ENCODE measurements around the gene PRPF38A.

DNA sequence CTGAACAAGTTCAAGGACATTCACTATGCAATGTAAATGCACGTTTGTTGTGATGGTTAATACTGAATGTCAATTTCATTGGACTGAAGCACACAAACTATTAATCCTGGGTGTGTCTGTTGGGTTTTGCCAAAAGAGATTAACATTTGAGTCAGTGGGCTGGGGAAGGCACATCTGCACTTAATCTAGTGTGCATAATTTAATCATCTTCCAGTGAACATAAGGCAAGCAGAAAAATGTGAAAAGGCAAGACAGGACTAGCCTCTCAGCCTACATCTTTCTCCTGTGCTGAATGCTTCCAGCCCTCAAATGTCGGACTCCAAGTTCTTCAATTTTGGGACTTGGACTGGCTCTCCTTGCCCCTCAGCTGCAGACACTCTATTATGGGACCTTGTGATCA is 40.1 kb downstream of the PRPF38A start:
- TF ChIP-seq, protein P1, sequence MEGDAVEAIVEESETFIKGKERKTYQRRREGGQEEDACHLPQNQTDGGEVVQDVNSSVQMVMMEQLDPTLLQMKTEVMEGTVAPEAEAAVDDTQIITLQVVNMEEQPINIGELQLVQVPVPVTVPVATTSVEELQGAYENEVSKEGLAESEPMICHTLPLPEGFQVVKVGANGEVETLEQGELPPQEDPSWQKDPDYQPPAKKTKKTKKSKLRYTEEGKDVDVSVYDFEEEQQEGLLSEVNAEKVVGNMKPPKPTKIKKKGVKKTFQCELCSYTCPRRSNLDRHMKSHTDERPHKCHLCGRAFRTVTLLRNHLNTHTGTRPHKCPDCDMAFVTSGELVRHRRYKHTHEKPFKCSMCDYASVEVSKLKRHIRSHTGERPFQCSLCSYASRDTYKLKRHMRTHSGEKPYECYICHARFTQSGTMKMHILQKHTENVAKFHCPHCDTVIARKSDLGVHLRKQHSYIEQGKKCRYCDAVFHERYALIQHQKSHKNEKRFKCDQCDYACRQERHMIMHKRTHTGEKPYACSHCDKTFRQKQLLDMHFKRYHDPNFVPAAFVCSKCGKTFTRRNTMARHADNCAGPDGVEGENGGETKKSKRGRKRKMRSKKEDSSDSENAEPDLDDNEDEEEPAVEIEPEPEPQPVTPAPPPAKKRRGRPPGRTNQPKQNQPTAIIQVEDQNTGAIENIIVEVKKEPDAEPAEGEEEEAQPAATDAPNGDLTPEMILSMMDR (IDR thresholded peaks at IDR 0.05): no peak
- no peak for TF ChIP-seq POLR2A (IDR thresholded peaks at IDR 0.05)
